Upper lobe of left lung (tissue), 4 donors: ENCODE results near the gene TBKBP1.

Experiments used
- CTCF ChIP-seq, 6 experiments: fragments of 450-650 bp in 4 of 6; fragments of 200-600 bp in 2 of 6; sonication (generic) in 2 of 6; IDR thresholded peaks; one replicate each; pipeline ENCODE4 v1.5.1; 2016 to 2019; ENCODE audit warnings: antibody characterized with exemption in 6 of 6
- EP300 ChIP-seq, 4 donors: sonication (generic); formaldehyde crosslinking; IDR thresholded peaks; one replicate each; pipeline ENCODE4 v1.5.1; 2017; ENCODE audit warnings: antibody characterized with exemption in 4 of 4, control low read depth in 2 of 4
- POLR2A ChIP-seq, 4 donors: fragments of 450-650 bp; IDR thresholded peaks; one replicate each; pipeline ENCODE4 v1.5.1; 2016 to 2017; ENCODE audit warnings: antibody characterized with exemption in 4 of 4, mild to moderate bottlenecking in 2 of 4
- POLR2AphosphoS5 ChIP-seq, 2 donors: sonication (generic); formaldehyde crosslinking; IDR thresholded peaks; one replicate each; pipeline ENCODE4 v1.5.1; 2017; ENCODE audit warnings: antibody characterized with exemption in 2 of 2

GRCh38 chr17:47675380-47676198 lies 18.4 kb upstream of the TBKBP1 start:
- no peak for TF ChIP-seq CTCF (IDR thresholded peaks at IDR 0.05)
- no peak for TF ChIP-seq POLR2AphosphoS5 (IDR thresholded peaks at IDR 0.05)
- TF ChIP-seq EP300 (IDR thresholded peaks at IDR 0.05) = no peak
- no peak for TF ChIP-seq POLR2A (IDR thresholded peaks at IDR 0.05)
